Central memory CD8-positive, alpha-beta T cell (primary cell): ENCODE results near the gene CDRT4.

Experiments used
- ATAC-seq: fragments of 150-1000 bp; cut with Tn5 transposase; replicated peaks from 2 replicates; pipeline ENCODE4 v1.10.0; 2022; ENCODE audit warnings: mild to moderate bottlenecking, moderate FRiP score, moderate number of reproducible peaks; ENCODE audit not compliant: poor library complexity, severe bottlenecking; ENCODE audit errors: extremely low read depth
- DNase-seq, 2 donors: peaks; one replicate each; pipeline ENCODE4 v3.0.0; 2021; ENCODE audit warnings: low spot score in 2 of 2
- H3K27ac Mint-ChIP-seq: one replicate; pipeline ENCODE4 v1.8.0; 2022; ENCODE audit warnings: low read depth, mild to moderate bottlenecking, moderate library complexity, mixed read lengths
- H3K27me3 Mint-ChIP-seq: one replicate; pipeline ENCODE4 v1.8.0; 2022; ENCODE audit warnings: mixed read lengths
- H3K36me3 Mint-ChIP-seq: one replicate; pipeline ENCODE4 v1.8.0; 2022; ENCODE audit warnings: mild to moderate bottlenecking, moderate library complexity, mixed read lengths; ENCODE audit not compliant: insufficient read depth
- H3K4me1 Mint-ChIP-seq: one replicate; pipeline ENCODE4 v1.8.0; 2022; ENCODE audit warnings: mixed read lengths
- H3K4me3 Mint-ChIP-seq: one replicate; pipeline ENCODE4 v1.8.0; 2022; ENCODE audit warnings: mild to moderate bottlenecking, moderate library complexity, mixed read lengths
- H3K9me3 Mint-ChIP-seq: one replicate; pipeline ENCODE4 v1.8.0; 2022; ENCODE audit warnings: mixed read lengths

CDRT4 gene

GRCh38 chr17:15386083-15386482 lies 81.3 kb downstream of the CDRT4 start:
- H3K27me3 Mint-ChIP-seq: peaks cover 61% of the 10 kb centered on the region

More at GRCh38 chr17:15386083-15386482, 81.3 kb downstream of the CDRT4 start:
- no peaks in the 10 kb centered on the region for H3K4me1 Mint-ChIP-seq
- no peak overlapping the region for H3K4me3 Mint-ChIP-seq
- ATAC-seq (no peak), DNase-seq (no peak)
- H3K36me3 Mint-ChIP-seq: no peaks in the 10 kb centered on the region
- H3K27ac Mint-ChIP-seq: no peak overlapping the region
- H3K9me3 Mint-ChIP-seq: no peaks in the 10 kb centered on the region
